GM20000 (cell line): ENCODE results near the gene LINC00237.
A peak's percentile ranks its signal among the peaks of the same experiment; 100 is the strongest.

Experiments used
- DNase-seq: peaks from one replicate; pipeline ENCODE4 v3.0.0; 2012; ENCODE audit warnings: low spot score
- CTCF ChIP-seq: IDR thresholded peaks from 2 replicates; pipeline ENCODE4 v1.5.1; 2012; ENCODE audit warnings: mild to moderate bottlenecking, control low read depth; ENCODE audit errors: extremely low read depth, missing control alignments

Gene LINC00237

GRCh38 chr20:21063276-21063675 is 42.9 kb downstream of the LINC00237 start:
- no peak for DNase-seq
- TF ChIP-seq CTCF, result no peak

GRCh38 chr20:21053002-21053762 is 53.0 kb downstream of the LINC00237 start:
- no peak for DNase-seq
- no peak for TF ChIP-seq CTCF

DNA sequence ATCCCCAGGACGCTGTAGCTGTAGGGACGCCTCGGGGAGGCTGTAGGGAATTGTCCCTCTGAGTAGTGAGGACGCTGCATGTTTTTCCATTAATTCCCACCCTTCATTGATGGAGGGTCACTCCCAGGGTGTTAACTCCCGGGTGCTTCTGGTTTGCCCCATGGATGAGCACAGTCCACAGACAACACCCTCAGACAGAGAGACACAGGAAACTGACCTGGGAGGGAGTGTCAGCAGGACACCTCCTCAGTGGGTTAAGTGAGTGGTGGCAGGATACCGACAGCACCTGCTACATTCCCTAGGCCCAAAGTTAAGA is 53.5 kb downstream of the LINC00237 start:
- DNase-seq, result no peak
- TF ChIP-seq CTCF, result no peak

DNA sequence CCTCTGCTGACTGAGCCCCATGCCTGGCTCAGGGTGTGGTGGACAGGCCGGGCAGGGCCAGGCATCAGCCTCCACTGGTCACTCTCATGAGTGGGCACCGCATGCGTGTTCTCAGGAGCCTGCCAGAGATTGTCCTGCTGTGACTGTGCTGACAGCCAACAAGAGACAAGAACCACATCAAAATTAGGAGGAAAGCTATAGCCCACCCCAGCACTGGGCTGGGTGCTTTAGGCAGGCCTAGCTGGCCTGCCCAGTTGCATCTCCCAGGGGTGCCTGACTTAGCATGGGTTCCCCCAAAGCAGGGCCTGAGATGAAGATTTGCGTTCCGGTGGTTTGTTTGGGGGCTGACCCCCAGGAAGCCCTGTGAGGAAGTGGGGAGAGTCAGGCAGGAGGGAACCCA is 53.9 kb downstream of the LINC00237 start:
- TF ChIP-seq CTCF, result no peak
- DNase-seq, result no peak

DNA sequence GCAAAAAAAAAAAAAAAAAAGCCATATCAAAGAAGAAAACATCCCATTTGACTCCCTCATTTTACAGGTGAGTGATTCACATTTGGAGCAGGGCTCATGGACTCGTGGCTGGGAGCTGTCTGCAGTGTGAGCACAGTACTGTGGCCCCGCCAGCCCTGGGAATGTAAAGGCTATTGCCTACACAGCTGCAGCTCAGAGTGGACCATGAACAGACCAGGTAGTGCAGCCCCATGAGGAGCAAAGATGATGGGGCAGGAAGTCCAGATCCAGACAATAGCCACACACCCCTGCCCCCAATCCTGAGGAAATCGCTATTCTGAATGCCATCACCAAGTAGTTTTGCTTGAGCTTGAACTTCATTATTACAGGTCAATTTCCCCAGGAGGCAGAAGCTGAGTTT is 55.4 kb downstream of the LINC00237 start:
- no peak for DNase-seq
- no peak for TF ChIP-seq CTCF

GRCh38 chr20:21049305-21049828 is 56.8 kb downstream of the LINC00237 start:
- DNase-seq, result no peak
- no peak for TF ChIP-seq CTCF

GRCh38 chr20:21048841-21049273 is 57.3 kb downstream of the LINC00237 start:
- DNase-seq, result peak; percentile 65
- peak; percentile 74 for TF ChIP-seq CTCF
